HK-2 (cell line): Measurements from ENCODE around the gene PRDM11.

Experiments
- DNase-seq: peaks from one replicate; pipeline ENCODE4 v3.0.0-alpha.2; 2018; ENCODE audit not compliant: unreplicated experiment

The PRDM11 gene

GRCh38 chr11:45174963-45175362, 28.5 kb downstream of the PRDM11 start:
- no peak for DNase-seq

- no peak for DNase-seq
Observed at GRCh38 chr11:45176996-45177395, 30.6 kb downstream of the PRDM11 start.

- DNase-seq: no peak
Observed at GRCh38 chr11:45178223-45178622, 31.8 kb downstream of the PRDM11 start.

GRCh38 chr11:45178890-45179671, 32.6 kb downstream of the PRDM11 start:
- DNase-seq: no peak

- no peak for DNase-seq
Observed at GRCh38 chr11:45179686-45180178, 33.3 kb downstream of the PRDM11 start.

- peak; percentile 69 for DNase-seq
Observed at GRCh38 chr11:45180179-45180847, 33.9 kb downstream of the PRDM11 start.

GRCh38 chr11:45180848-45181192, 34.4 kb downstream of the PRDM11 start:
- DNase-seq: peak; percentile 71

- DNase-seq: no peak
Observed at GRCh38 chr11:45181193-45181888, 34.9 kb downstream of the PRDM11 start.

- DNase-seq: no peak
Observed at GRCh38 chr11:45181889-45182550, 35.6 kb downstream of the PRDM11 start.

GRCh38 chr11:45182902-45183301, 36.5 kb downstream of the PRDM11 start:
- no peak for DNase-seq

GRCh38 chr11:45184640-45185039, 38.2 kb downstream of the PRDM11 start:
- DNase-seq: no peak

GRCh38 chr11:45185228-45185729, 38.8 kb downstream of the PRDM11 start:
- no peak for DNase-seq

GRCh38 chr11:45187375-45187774, 40.9 kb downstream of the PRDM11 start:
- no peak for DNase-seq

- DNase-seq: no peak
Observed at GRCh38 chr11:45188127-45188526, 41.7 kb downstream of the PRDM11 start.

- DNase-seq: no peak
Observed at GRCh38 chr11:45189230-45189629, 42.8 kb downstream of the PRDM11 start.

- DNase-seq: no peak
Observed at GRCh38 chr11:45193695-45194094, 47.3 kb downstream of the PRDM11 start.

- no peak for DNase-seq
Observed at GRCh38 chr11:45204761-45205160, 58.3 kb downstream of the PRDM11 start.

- DNase-seq: no peak
Observed at GRCh38 chr11:45205978-45206377, 59.5 kb downstream of the PRDM11 start.

GRCh38 chr11:45208135-45208534, 61.7 kb downstream of the PRDM11 start:
- DNase-seq: no peak

- no peak for DNase-seq
Observed at GRCh38 chr11:45209000-45209879, 62.8 kb downstream of the PRDM11 start.
